IMR-90 (cell line): ENCODE measurements around the gene KCMF1. TPM values are rescaled to one million over a fixed set of nuclear protein-coding genes. Genes with fewer than 3 reads are reported as not detected.

Source experiments
- ATAC-seq: fragments of 200-7000 bp; cut with Tn5 transposase; 2 replicates; pipeline ENCODE4 v1.9.1; 2020; ENCODE audit warnings: low read depth, mild to moderate bottlenecking, moderate library complexity
- BruUV-seq: library from RNA; stranded (reverse); fragments of 400-500 nt; replicated peaks from 2 replicates; lab custom pipeline; 2021; lab: Mats Ljungman, UMichigan
- CTCF ChIA-PET: fragments of 300-600 bp; formaldehyde crosslinking; extraction: SDS; loops from one replicate; lab custom pipeline; 2021; ENCODE audit warnings: antibody characterized with exemption; lab: Yijun Ruan, JAX
- POLR2A ChIA-PET: fragments of 300-600 bp; sonication (Branson Sonifier 250); formaldehyde crosslinking; loops from one replicate; lab custom pipeline; 2022; ENCODE audit warnings: antibody characterized with exemption; ENCODE audit not compliant: unreplicated experiment; lab: Charles Lee
- DNase-seq: peaks from one replicate; pipeline ENCODE4 v3.0.0; 2013
- H2AFZ ChIP-seq: replicated peaks from 2 replicates; pipeline ENCODE3; 2013; ENCODE audit warnings: low read length, mild to moderate bottlenecking; ENCODE audit not compliant: poor library complexity
- H2AK5ac ChIP-seq: 2 replicates; pipeline ENCODE4 v1.6.1; 2013; ENCODE audit warnings: low read depth, low read length, inconsistent platforms
- H2AK9ac ChIP-seq: replicated peaks from 2 replicates; pipeline ENCODE3; 2013; ENCODE audit warnings: mild to moderate bottlenecking, low read depth, low read length, moderate library complexity; ENCODE audit not compliant: poor library complexity
- H2BK120ac ChIP-seq: 2 replicates; pipeline ENCODE4 v1.6.1; 2013; ENCODE audit warnings: low read depth, low read length, inconsistent platforms
- H2BK15ac ChIP-seq: 3 replicates; pipeline ENCODE4 v1.6.1; 2013; ENCODE audit warnings: low read depth, low read length, inconsistent platforms
- H2BK20ac ChIP-seq: 2 replicates; pipeline ENCODE4 v1.6.1; 2013; ENCODE audit warnings: low read depth, mild to moderate bottlenecking, inconsistent platforms, low read length, moderate library complexity
- H2BK5ac ChIP-seq: 2 replicates; pipeline ENCODE4 v1.6.1; 2013; ENCODE audit warnings: mild to moderate bottlenecking, low read depth, low read length, inconsistent platforms; ENCODE audit not compliant: poor library complexity, severe bottlenecking
- H3K14ac ChIP-seq: replicated peaks from 2 replicates; pipeline ENCODE4 v1.6.1; 2013; ENCODE audit warnings: low read depth, low read length, inconsistent platforms
- H3K18ac ChIP-seq: 2 replicates; pipeline ENCODE4 v1.6.1; 2013; ENCODE audit warnings: low read depth, low read length, control low read depth
- H3K23ac ChIP-seq: 2 replicates; pipeline ENCODE4 v1.6.1; 2013; ENCODE audit warnings: low read depth, low read length, inconsistent platforms
- H3K27ac ChIP-seq: 2 replicates; pipeline ENCODE4 v1.5.1; 2013; ENCODE audit warnings: mild to moderate bottlenecking, control low read depth, low read length; ENCODE audit not compliant: insufficient read depth
- H3K27me3 ChIP-seq: 2 replicates; pipeline ENCODE4 v1.6.1; 2013; ENCODE audit warnings: low read length; ENCODE audit not compliant: control insufficient read depth, insufficient read depth
- H3K36me3 ChIP-seq: 2 replicates; pipeline ENCODE4 v1.6.1; 2013; ENCODE audit warnings: low read length, mixed read lengths; ENCODE audit not compliant: control insufficient read depth, insufficient read depth
- H3K4ac ChIP-seq: 2 replicates; pipeline ENCODE4 v1.6.1; 2013; ENCODE audit warnings: low read depth, low read length, inconsistent platforms
- H3K4me1 ChIP-seq: 2 replicates; pipeline ENCODE4 v1.6.1; 2013; ENCODE audit warnings: low read length, mixed read lengths; ENCODE audit not compliant: control insufficient read depth, insufficient read depth
- H3K4me2 ChIP-seq: 2 replicates; pipeline ENCODE4 v1.6.1; 2013; ENCODE audit warnings: low read depth, mild to moderate bottlenecking, control low read depth, low read length, moderate library complexity
- H3K4me3 ChIP-seq: 2 replicates; pipeline ENCODE4 v1.5.1; 2013; ENCODE audit warnings: low read depth, mild to moderate bottlenecking, control low read depth, low read length, moderate library complexity; ENCODE audit not compliant: insufficient read depth
- H3K56ac ChIP-seq: 2 replicates; pipeline ENCODE4 v1.6.1; 2013; ENCODE audit warnings: low read length, inconsistent platforms; ENCODE audit not compliant: insufficient read depth; ENCODE audit errors: extremely low read depth
- H3K79me1 ChIP-seq, 2 experiments: 2 replicates each; pipeline ENCODE4 v1.6.1; 2013; ENCODE audit warnings: low read length in 2 of 2, inconsistent platforms in 1 of 2, low read depth in 1 of 2
- H3K9ac ChIP-seq: 2 replicates; pipeline ENCODE4 v1.6.1; 2013; ENCODE audit warnings: low read depth, low read length, control low read depth
- H3K9me1 ChIP-seq: 2 replicates; pipeline ENCODE4 v1.6.1; 2013; ENCODE audit warnings: low read length, inconsistent platforms; ENCODE audit not compliant: insufficient read depth
- H3K9me3 ChIP-seq: 2 replicates; pipeline ENCODE4 v1.6.1; 2013; ENCODE audit warnings: low read length; ENCODE audit not compliant: control insufficient read depth, insufficient read depth
- H4K20me1 ChIP-seq: 2 replicates; pipeline ENCODE4 v1.6.1; 2013; ENCODE audit warnings: low read length, inconsistent platforms; ENCODE audit not compliant: insufficient read depth
- H4K5ac ChIP-seq: 2 replicates; pipeline ENCODE4 v1.6.1; 2013; ENCODE audit warnings: mild to moderate bottlenecking, low read depth, low read length, control low read depth
- H4K8ac ChIP-seq, 2 experiments: 2 replicates each; pipeline ENCODE4 v1.6.1; 2013; ENCODE audit warnings: low read depth in 2 of 2, low read length in 2 of 2, control low read depth in 1 of 2, inconsistent platforms in 1 of 2
- H4K91ac ChIP-seq: 2 replicates; pipeline ENCODE4 v1.6.1; 2013; ENCODE audit warnings: low read depth, low read length, inconsistent platforms; ENCODE audit not compliant: insufficient read depth
- CHD1 ChIP-seq: IDR thresholded peaks from 2 replicates; pipeline ENCODE4 v1.6.1; 2012; ENCODE audit warnings: low read depth, low read length, improper control_type of control experiment
- CTCF ChIP-seq: conservative IDR thresholded peaks from 2 replicates; pipeline ENCODE4 v1.5.1; 2012; ENCODE audit warnings: mild to moderate bottlenecking, low read depth, low read length, improper control_type of control experiment
- ELK1 ChIP-seq: fragments of 150-350 bp; IDR thresholded peaks from 2 replicates; pipeline ENCODE4 v1.6.1; 2016; ENCODE audit warnings: low read depth, mild to moderate bottlenecking, low read length, moderate library complexity, borderline replicate concordance
- MAFK ChIP-seq: IDR thresholded peaks from 2 replicates; pipeline ENCODE4 v1.6.1; 2012; ENCODE audit warnings: low read depth, low read length, improper control_type of control experiment
- NFE2L2 ChIP-seq: fragments of 150-350 bp; IDR thresholded peaks from 2 replicates; pipeline ENCODE4 v1.6.1; 2016; ENCODE audit warnings: low read depth, mild to moderate bottlenecking, low read length
- RCOR1 ChIP-seq: IDR thresholded peaks from 2 replicates; pipeline ENCODE4 v1.6.1; 2012; ENCODE audit warnings: mild to moderate bottlenecking, low read length, improper control_type of control experiment; ENCODE audit not compliant: insufficient replicate concordance
- RFX5 ChIP-seq: IDR thresholded peaks from 2 replicates; pipeline ENCODE4 v1.8.0; 2012; ENCODE audit warnings: low read depth, mild to moderate bottlenecking, low read length, moderate library complexity
- SMC3 ChIP-seq: fragments of 150-350 bp; IDR thresholded peaks from 2 replicates; pipeline ENCODE4 v1.6.1; 2016; ENCODE audit warnings: low read depth, mild to moderate bottlenecking, antibody characterized with exemption, low read length, moderate library complexity
- USF2 ChIP-seq: fragments of 150-350 bp; IDR thresholded peaks from 2 replicates; pipeline ENCODE4 v1.6.1; 2017; ENCODE audit warnings: mild to moderate bottlenecking, antibody characterized with exemption, low read length, low read depth
- WGBS, 2 experiments: methylation state at CpG; one replicate each; pipeline versions ENCODE4 v1.1.5 to v1.1.7; 2013; ENCODE audit warnings: missing lambda C conversion rate in 2 of 2; ENCODE audit not compliant: insufficient read length in 1 of 2; ENCODE audit errors: extremely low coverage in 2 of 2; 5-methylcytosine and 5-hydroxymethylcytosine counted together
- dilution Hi-C: fragments of 300-500 bp; cut with HindIII; formaldehyde crosslinking; loops from one replicate; pipeline ENCODE4 v1.14.3; 2018; ENCODE audit warnings: low sequenced_read_pairs; ENCODE audit not compliant: unreplicated experiment
- in situ Hi-C: fragments of 300-500 bp; cut with MboI; formaldehyde crosslinking; loops from 3 replicates; pipeline ENCODE4 v1.14.3; 2019; ENCODE audit warnings: low sequenced_read_pairs, inconsistent platforms, mixed read lengths
- intact Hi-C: fragments of 100-400 bp; cut with micrococcal nuclease; formaldehyde crosslinking; loops from 2 replicates; pipeline ENCODE4 v1.10.0; 2022
- polyA plus RNA-seq, 3 experiments: library from polyadenylated mRNA; depleted of rRNA; stranded (reverse); fragments of >200 nt; gene quantifications; 2 replicates each; pipeline ENCODE4 v1.2.3, GENCODE V29; 2012; ENCODE audit warnings: low replicate concordance in 1 of 3
- total RNA-seq: library from RNA; depleted of rRNA; stranded (reverse); fragments of >200 nt; gene quantifications from 2 replicates; pipeline ENCODE4 v1.2.3, GENCODE V29; 2012

KCMF1 gene
- total and polyA plus RNA-seq, 2 of the 4 experiments (the other 2 are of a cell fraction), result 49.9 to 108 TPM

- Histone ChIP-seq H3K4me1 (peaks cover 6% of the 10 kb centered on the region), H3K9me1 (peaks cover 3% of the 10 kb centered on the region), H3K9me3 (no peaks in the 10 kb centered on the region), H4K5ac (no peak overlapping the region), H3K23ac (no peak overlapping the region), H2BK20ac (no peak overlapping the region), H3K36me3 (peaks cover 17% of the 10 kb centered on the region), H4K91ac (no peak overlapping the region), H2BK15ac (no peak overlapping the region), H4K20me1 (no peaks in the 10 kb centered on the region; the same call in 1 of the 2 replicates), H3K4me3 (no peak overlapping the region), H2AK9ac (no peak overlapping the region), H3K14ac (no peak overlapping the region), H3K4me2 (no peak overlapping the region), H4K8ac (no peak overlapping the region), H2AK5ac (no peak overlapping the region), H2BK5ac (no peak overlapping the region), H3K18ac (no peak overlapping the region), H3K4ac (no peak overlapping the region), H3K9ac (no peak overlapping the region), H3K56ac (no peak overlapping the region), H3K27me3 (no peaks in the 10 kb centered on the region), H3K27ac (no peak overlapping the region), H2AFZ (no peak overlapping the region), H3K79me1 (peaks cover 22 to 28% of the 10 kb centered on the region in 2 experiments; a peak in 3 of 4 replicates), H2BK120ac (no peak overlapping the region)
- TF ChIP-seq NFE2L2 (no peak), RCOR1 (no peak), ELK1 (no peak), SMC3 (no peak), USF2 (no peak), MAFK (no peak), RFX5 (no peak), CHD1 (no peak), CTCF (no peak)
- dilution Hi-C loops (no loop called here), intact Hi-C loops (no loop called here), in situ Hi-C loops (no loop called here)
- WGBS, 2 experiments, result no CpG with 5 or more reads among the region's 6 CpGs
- DNase-seq (peak; percentile 54), ATAC-seq (peak; percentile 48)
- ChIA-PET POLR2A (no interaction called here), CTCF (interaction anchor here (0.8 to 2.7 kb wide), 3 partner anchors 13 to 247 kb away, joined by 3 to 13 read pairs (median 3); no protein-coding TSS in a partner anchor)
- BruUV-seq, result no TSS peak
Measured at GRCh38 chr2:85053802-85054201, 82.8 kb downstream of the KCMF1 start.
